Activated T-cell treated with anti-CD3 and anti-CD28 coated beads, Interleukin-2, amount 50 U/mL, for 72 hours (primary cell): ENCODE data around the gene RAD9A. TPM values are rescaled to one million over a fixed set of nuclear protein-coding genes. Genes with fewer than 3 reads are reported as not detected.

Experiments
- ATAC-seq, 2 donors: fragments of 150-1000 bp; cut with Tn5 transposase; replicated peaks in 1 of 2; 2 replicates each; pipeline ENCODE4 v1.10.0; 2021; ENCODE audit warnings: moderate library complexity in 2 of 2, mild to moderate bottlenecking in 1 of 2
- DNase-seq, 2 donors: peaks; one replicate each; pipeline ENCODE4 v3.0.0; 2021 to 2022; ENCODE audit warnings: mixed read lengths in 1 of 2
- H3K27ac Mint-ChIP-seq: one replicate; pipeline ENCODE4 v1.8.0; 2022; ENCODE audit warnings: mild to moderate bottlenecking, moderate library complexity, mixed read lengths
- H3K27me3 Mint-ChIP-seq: one replicate; pipeline ENCODE4 v1.8.0; 2022; ENCODE audit warnings: low read depth, mixed read lengths
- H3K36me3 Mint-ChIP-seq, 2 donors: one replicate each; pipeline ENCODE4 v1.8.0; 2022; ENCODE audit warnings: mixed read lengths in 2 of 2, mild to moderate bottlenecking in 1 of 2; ENCODE audit not compliant: insufficient read depth in 2 of 2
- H3K4me1 Mint-ChIP-seq: one replicate; pipeline ENCODE4 v1.8.0; 2022; ENCODE audit warnings: low read depth, mixed read lengths
- H3K4me3 Mint-ChIP-seq, 2 donors: one replicate each; pipeline ENCODE4 v1.8.0; 2022; ENCODE audit warnings: mild to moderate bottlenecking in 2 of 2, mixed read lengths in 2 of 2, moderate library complexity in 2 of 2
- H3K9me3 Mint-ChIP-seq, 2 donors: one replicate each; pipeline ENCODE4 v1.8.0; 2022; ENCODE audit warnings: mixed read lengths in 2 of 2
- total RNA-seq, 2 donors: library from RNA; stranded (reverse); gene quantifications; one replicate each; pipeline ENCODE4 v1.2.3, GENCODE V29; 2022

The RAD9A gene
- total RNA-seq, 2 donors from 2014 or later = 36.7 to 41.2 TPM

DNA sequence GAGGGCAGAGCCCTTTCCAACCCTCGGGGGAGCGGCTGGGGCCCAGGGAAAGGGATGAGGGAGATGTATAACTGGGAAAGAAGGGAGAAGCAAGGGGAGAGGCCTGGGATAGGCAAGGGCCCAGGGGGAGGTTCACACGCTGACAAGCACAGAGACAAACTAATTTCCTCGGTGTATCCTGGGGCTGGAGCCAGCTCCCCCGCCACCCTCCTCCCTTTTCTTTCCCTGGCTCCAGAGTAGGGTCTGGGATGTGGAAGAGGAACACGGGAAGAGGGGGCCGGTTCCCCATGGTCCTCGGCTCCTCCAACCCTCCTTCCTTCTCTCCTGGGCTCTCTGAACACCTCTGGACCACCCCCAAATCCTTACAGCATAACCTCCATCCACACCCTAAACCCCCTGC is 25.2 kb upstream of the RAD9A start:
- peaks cover 48% of the 10 kb centered on the region for H3K27me3 Mint-ChIP-seq
- ATAC-seq (no peak), DNase-seq (no peak)
- no peak overlapping the region for H3K27ac Mint-ChIP-seq
- peaks cover 40% of the 10 kb centered on the region for H3K4me1 Mint-ChIP-seq
- no peaks in the 10 kb centered on the region for H3K36me3 Mint-ChIP-seq
- H3K4me3 Mint-ChIP-seq = no peak overlapping the region
- H3K9me3 Mint-ChIP-seq = no peaks in the 10 kb centered on the region

DNA sequence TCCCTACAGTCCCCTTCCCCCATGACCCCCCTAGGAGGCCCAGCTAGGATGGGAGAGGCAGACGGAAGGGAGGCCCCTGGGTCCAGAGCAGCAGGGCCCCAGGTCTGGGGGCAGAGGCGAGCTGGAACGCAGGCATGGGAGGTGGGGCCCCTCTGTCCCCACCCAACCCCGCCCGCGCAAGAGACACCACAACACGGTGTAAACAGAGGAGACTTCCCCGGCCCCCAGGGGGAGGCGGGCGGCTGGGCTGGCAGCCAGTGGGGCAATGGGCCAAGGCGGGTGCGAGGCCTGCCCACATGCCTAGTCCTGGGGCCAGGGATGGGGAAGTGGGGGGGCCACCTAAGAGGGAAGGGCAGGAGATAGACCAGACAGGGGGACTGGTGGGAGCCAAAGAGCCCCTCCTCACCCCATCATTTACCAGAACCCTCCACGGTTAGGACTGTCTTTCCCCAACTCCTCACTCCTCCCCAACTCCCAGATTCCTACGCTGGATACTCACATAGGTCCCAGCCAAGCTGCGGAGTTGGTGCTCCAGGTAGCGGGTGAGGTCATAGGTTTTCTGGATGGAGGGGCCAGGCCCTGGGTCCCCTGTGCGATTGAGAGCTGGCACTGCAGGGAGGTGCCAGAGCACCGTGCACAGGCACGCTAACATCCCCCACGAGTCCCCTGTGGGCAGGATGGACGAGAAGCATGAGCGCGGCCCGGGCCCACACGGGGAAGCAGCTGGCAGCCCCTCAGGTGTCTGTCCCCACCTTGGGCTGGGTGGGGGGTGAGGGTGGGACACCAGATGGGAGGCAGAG is 24.6 kb upstream of the RAD9A start:
- no peaks in the 10 kb centered on the region for H3K36me3 Mint-ChIP-seq
- ATAC-seq (no peak), DNase-seq (no peak)
- no peaks in the 10 kb centered on the region for H3K9me3 Mint-ChIP-seq
- H3K4me1 Mint-ChIP-seq = peaks cover 45% of the 10 kb centered on the region
- no peak overlapping the region for H3K4me3 Mint-ChIP-seq
- peaks cover 52% of the 10 kb centered on the region for H3K27me3 Mint-ChIP-seq
- H3K27ac Mint-ChIP-seq = no peak overlapping the region

DNA sequence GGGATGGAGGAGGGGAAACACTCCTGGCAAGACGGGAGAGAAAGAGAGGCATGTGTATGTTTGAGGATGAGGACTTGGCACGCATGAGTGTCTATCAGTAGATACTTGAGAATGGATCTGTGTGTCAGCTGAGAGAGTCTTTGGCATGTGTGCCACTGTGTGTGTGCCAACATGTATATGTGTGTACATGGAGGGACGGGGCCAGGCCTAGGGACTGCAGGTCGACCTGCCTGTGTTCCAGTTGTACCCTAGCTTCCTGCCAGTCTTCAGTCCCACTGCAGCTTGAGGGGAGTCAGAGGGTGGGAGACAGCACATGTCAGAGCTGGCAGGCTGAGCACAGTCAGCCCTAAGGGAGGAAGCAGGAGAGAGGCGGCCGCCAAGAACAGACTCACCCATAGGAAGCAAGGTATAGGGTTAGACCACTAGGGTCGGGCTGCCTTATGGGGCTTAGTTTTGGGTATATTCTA is 24.0 kb upstream of the RAD9A start:
- Mint-ChIP-seq H3K9me3 (no peaks in the 10 kb centered on the region), H3K27ac (no peak overlapping the region), H3K4me3 (no peak overlapping the region), H3K36me3 (no peaks in the 10 kb centered on the region), H3K27me3 (peaks cover 46% of the 10 kb centered on the region), H3K4me1 (peaks cover 45% of the 10 kb centered on the region)
- DNase-seq (no peak), ATAC-seq (no peak)

DNA sequence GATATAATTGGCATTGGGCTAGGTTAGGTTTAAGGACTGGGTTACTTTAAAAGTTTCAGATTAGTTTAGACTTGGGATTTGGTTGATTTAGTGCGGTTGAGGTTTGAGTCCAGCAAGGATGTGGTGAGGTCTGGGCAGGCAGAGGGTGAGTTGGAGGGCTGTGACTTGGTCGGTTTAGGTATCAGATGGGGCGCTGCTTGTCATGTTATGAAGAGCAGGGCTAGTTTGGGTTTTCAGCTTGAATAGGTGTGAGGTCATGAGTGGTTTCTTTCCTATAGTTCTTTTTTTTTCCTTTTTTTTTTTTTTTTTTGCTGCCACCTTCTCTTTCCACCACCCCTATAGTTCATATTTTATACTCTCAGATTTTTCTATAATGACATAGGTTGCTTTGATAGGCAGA is 23.2 kb upstream of the RAD9A start:
- Mint-ChIP-seq H3K9me3 (no peaks in the 10 kb centered on the region), H3K27me3 (peaks cover 46% of the 10 kb centered on the region), H3K36me3 (no peaks in the 10 kb centered on the region), H3K27ac (peak overlapping the region; percentile 44), H3K4me1 (peaks cover 45% of the 10 kb centered on the region), H3K4me3 (peak overlapping the region in 1 of 2 donors; percentile 20)
- DNase-seq = peak; percentile 42 to 61
- peak; percentile 64 to 68 for ATAC-seq

DNA sequence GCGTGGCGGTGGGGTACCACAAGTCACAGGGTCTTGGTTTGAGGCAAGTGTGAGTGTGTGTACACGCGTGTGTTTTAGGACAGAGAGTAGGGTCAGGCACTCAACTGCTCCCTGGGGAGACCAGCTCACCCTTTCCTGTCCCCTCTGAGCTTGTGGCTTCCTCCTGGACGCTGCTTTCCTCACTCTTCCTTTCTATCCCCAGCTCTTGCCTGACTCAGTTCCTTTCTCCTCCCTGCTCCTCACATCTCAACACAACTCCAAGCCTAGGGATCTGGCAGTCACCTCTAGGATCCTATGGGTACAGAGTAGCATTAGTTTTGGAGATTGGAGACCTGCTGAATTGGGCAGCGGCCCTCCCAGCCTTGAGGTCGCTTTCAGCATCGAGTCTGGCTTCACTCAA is 22.5 kb upstream of the RAD9A start:
- Mint-ChIP-seq H3K4me1 (peaks cover 49% of the 10 kb centered on the region), H3K27me3 (peaks cover 52% of the 10 kb centered on the region), H3K36me3 (no peaks in the 10 kb centered on the region), H3K4me3 (peak overlapping the region in 1 of 2 donors; percentile 13), H3K9me3 (no peaks in the 10 kb centered on the region), H3K27ac (no peak overlapping the region)
- no peak for DNase-seq
- no peak for ATAC-seq

DNA sequence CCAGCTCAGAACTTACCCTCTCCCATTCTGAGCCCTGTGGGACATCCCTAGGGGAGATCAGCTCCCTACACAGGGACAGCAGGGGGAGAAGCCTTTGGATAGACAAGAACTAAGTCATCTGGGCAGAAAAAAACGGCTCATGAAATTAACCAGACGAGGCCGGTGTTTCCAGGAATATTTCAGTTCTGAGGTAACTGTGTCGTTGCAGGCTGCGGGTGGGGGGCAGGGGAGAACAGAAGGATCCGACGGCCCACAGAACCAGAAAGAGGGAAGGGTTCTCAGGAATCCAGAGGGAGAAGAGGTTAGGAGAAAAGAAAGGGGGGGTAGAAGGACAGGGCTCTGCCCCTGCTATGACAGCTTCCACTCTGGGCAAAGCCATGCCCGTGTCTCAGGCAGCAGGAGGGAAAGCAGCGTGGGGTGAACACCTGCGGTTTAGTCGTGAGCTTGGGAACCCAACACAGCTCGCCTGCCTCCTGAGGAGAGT is 21.9 kb upstream of the RAD9A start:
- Mint-ChIP-seq H3K4me3 (no peak overlapping the region), H3K9me3 (no peaks in the 10 kb centered on the region), H3K36me3 (no peaks in the 10 kb centered on the region), H3K27ac (no peak overlapping the region), H3K27me3 (peaks cover 56% of the 10 kb centered on the region), H3K4me1 (peaks cover 49% of the 10 kb centered on the region)
- ATAC-seq (no peak), DNase-seq (no peak)

DNA sequence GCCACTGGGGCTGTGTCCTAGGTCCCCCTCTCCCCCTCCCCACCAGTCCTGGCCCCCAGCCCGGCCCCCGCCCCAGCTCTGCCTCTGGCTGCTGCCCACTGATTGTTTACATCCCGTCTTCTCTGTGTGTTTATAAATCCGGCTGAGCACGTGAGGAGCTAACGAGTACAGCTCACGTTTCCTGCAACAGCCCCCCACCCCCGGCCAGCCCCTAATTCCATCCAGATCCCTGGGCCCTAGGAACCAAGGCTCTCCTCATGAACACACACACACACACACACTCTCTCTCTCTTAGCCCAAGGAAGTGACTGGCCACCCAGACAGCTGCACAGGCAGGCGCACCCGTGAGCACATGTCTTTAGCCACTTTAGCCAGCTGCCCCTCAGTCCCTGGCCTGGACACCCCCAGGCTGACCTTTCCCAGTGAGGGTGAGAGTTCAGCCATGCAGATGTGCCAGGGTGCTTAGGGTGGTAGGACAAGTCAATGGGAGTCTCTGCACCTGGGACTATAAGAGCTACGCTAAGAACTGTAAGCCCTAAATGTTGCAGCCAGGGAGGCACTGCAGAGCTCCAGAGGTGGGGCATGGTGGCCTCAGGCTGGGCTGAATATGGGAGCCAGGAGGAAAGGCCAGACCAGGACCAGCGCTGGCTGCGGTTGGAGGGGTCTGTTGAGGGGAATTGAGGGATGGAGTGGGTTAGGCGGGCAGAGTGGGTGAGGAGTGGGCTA is 21.3 kb upstream of the RAD9A start:
- Mint-ChIP-seq H3K36me3 (no peaks in the 10 kb centered on the region), H3K4me3 (no peak overlapping the region)

DNA sequence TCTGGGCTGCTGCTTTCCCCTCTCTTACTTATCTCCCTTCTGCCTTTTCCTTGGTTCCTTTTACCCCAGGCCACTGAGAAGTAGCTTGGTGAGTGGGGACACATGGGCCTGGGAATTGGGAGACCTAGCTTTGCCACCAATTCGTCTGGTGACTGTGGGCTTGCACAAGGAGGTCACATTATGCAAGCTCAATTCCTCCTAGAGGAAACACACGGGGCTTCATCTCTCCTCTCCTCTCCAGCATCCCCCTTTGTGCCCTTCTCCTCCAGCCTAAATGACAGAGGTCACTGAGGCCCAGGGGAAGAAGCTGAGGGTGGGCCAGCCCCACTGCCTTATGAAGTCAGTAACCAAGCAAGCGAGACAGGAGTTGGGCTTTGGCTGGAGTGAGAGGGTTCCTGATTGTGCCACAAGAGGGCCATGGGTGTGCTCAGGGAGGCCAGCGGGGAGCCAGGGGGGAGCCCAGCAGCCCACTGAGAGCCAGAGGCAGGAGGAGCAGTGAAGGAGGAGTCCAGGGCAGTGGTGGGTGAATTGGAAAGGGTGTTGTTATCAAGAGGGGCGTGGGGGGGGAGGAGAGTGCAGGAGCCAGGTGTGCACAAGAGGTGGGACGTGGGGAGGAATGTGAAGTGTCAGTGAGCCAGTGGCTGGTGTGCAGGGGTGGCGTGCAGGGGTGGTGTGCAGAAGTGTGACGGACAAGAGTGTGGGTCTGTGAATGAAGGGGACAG is 20.4 kb upstream of the RAD9A start:
- DNase-seq (no peak), ATAC-seq (no peak)
- Mint-ChIP-seq H3K27me3 (peaks cover 65% of the 10 kb centered on the region), H3K36me3 (no peaks in the 10 kb centered on the region), H3K4me1 (peaks cover 49% of the 10 kb centered on the region), H3K27ac (no peak overlapping the region), H3K4me3 (peak overlapping the region; percentile 77 to 84), H3K9me3 (no peaks in the 10 kb centered on the region)

More for the DNA sequence above, 21.3 kb upstream of the RAD9A start:
- Mint-ChIP-seq H3K4me1 (peaks cover 49% of the 10 kb centered on the region), H3K27me3 (peaks cover 57% of the 10 kb centered on the region), H3K27ac (no peak overlapping the region), H3K9me3 (no peaks in the 10 kb centered on the region)
- DNase-seq = no peak
- ATAC-seq = no peak

DNA sequence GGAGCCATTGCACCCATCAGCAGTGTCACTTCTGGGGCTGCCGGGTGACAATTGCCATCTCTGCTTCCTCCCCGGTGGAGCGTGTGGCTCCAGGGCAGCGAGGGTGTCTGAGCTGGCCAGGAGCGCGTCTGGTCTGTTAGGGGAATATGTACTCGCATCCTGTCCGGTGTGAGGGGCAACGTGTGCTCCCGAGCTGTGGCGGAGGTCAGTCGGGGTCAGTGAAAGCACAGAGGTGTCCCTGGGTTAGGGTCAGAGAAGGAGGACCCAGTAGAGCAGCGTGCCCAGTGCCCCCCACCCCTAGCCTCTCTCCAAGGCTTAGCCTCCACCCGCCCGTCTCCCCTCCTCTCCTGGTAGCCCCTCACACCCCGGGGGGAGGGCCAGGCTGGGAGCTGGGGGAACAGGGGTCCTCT is 19.9 kb upstream of the RAD9A start:
- ATAC-seq (no peak), DNase-seq (no peak)
- no peaks in the 10 kb centered on the region for H3K9me3 Mint-ChIP-seq
- peaks cover 49% of the 10 kb centered on the region for H3K4me1 Mint-ChIP-seq
- H3K36me3 Mint-ChIP-seq = no peaks in the 10 kb centered on the region
- no peak overlapping the region for H3K27ac Mint-ChIP-seq
- peak overlapping the region; percentile 77 to 84 for H3K4me3 Mint-ChIP-seq
- H3K27me3 Mint-ChIP-seq = peaks cover 70% of the 10 kb centered on the region

DNA sequence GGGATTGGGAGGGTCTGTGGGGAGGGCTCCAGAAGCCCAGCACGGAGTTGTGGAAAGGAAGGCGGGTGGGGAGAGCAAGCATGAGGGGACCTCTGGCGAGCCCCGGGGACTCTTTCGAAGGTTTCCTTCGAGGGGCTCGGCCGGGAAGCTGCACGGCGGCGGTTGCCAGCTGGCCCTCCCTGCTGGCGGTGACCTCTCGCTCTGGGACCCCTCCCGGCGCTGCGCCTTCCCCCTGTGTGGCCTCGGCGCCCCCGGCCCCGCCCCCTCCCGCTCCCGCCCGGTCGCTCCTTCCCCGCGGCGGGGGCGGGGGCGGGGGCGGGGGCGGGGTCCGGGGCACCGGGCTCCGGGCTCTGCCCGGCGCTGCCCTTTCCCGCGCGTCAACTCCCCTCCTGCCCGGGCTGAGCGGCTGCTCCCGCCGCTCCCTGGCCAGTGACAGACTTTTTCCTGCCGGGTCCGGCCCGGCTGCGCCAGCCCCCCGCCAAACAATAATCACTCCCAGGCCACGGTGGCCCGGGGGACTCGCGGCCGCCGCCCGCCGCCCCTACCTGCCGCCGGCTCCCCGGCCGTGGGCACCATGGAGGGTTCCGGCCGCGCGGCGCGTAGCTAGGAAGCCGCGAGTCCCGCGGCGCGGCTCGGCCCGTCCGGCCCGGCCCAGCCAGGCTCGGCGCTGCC is 19.3 kb upstream of the RAD9A start:
- DNase-seq = no peak
- no peaks in the 10 kb centered on the region for H3K36me3 Mint-ChIP-seq
- H3K27me3 Mint-ChIP-seq = peaks cover 70% of the 10 kb centered on the region
- H3K4me1 Mint-ChIP-seq = peaks cover 49% of the 10 kb centered on the region
- peak in 1 of 2 donors; percentile 15 for ATAC-seq
- H3K4me3 Mint-ChIP-seq = peak overlapping the region in 1 of 2 donors; percentile 77
- H3K27ac Mint-ChIP-seq = no peak overlapping the region
- no peaks in the 10 kb centered on the region for H3K9me3 Mint-ChIP-seq

DNA sequence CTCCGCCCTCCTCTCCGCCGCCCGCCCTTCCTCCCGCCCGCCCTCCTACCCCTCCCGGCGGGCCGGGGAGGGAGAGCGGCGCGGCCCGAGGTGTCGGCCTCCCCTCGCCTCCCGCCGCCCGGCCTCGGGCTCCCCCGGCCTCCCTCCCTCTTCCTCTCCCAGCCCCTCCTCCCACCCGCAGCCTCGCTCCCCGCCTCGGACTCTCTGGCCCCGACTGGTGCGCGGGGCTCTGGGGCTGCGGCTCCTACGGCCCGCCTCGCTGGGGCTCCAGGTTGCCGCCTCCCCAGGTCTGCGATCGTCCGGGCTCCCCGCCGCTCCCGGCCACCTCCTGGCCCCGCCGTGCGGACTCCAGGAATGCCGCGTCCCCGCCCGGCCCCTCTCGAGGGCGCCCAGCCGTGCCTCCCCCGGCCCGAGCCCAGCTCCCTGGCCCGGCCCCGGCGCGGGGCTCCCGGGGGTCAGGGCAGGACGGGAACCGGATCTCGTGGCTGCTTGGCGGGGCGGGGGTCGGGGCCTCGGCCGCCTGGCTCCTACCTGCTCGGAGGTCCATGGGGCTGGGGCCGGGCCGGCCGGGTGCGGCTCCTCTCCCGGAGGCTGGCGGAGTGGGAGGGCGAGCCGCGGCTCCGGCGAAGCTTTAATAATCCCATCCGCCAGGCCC is 18.7 kb upstream of the RAD9A start, which contains the start of gene CLCF1:
Gene CLCF1 (minus strand): TSS at position 606 of the 655 bp plus-strand sequence. CDS start 59 bp downstream, at position 547.
- H3K27me3 Mint-ChIP-seq = peaks cover 64% of the 10 kb centered on the region
- no peaks in the 10 kb centered on the region for H3K36me3 Mint-ChIP-seq
- ATAC-seq (peak; percentile 42 to 50), DNase-seq (peak; percentile 42 to 50)
- H3K27ac Mint-ChIP-seq = peak within 1 kb of the TSS; percentile 91
- peak within 1 kb of the TSS; percentile 92 to 93 for H3K4me3 Mint-ChIP-seq
- peaks cover 43% of the 10 kb centered on the region for H3K4me1 Mint-ChIP-seq
- H3K9me3 Mint-ChIP-seq = no peaks in the 10 kb centered on the region
